Bronchus fibroblast of lung (primary cell): ENCODE results near the gene TAC3. TPM values are rescaled to one million over a fixed set of nuclear protein-coding genes. Genes with fewer than 3 reads are reported as not detected.

ENCODE experiments used
- total RNA-seq: library from RNA; depleted of rRNA; stranded (reverse); fragments of >200 nt; gene quantifications from 2 replicates; pipeline ENCODE4 v1.2.3, GENCODE V29; 2015

TAC3 gene
- 0.34 TPM in 1 of 2 replicates, not detected in the other for total RNA-seq

DNA sequence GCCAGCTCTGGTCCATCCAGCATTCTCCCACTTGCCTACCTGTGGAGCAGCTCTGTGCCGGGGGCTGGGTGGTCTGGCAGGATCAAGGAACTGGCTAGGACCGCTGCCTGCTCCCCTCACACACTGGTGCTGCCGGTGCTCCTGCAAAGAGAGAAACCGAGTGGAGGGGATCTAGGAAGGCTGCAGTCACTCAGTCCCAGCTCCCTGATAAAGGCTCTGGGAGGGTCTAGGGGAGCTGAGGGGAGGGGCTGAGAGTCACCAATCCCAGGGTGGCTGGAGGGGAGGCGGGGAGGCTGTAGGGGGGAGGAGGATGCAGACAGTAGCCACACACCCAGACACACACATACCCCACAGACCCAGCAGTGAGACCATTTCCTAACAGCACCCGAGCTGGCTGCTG lies at the start of gene TAC3:
TSS of gene TAC3 (minus strand) at position 182 of the 400 bp plus-strand sequence. CDS start 732 bp downstream, outside the sequence.

DNA sequence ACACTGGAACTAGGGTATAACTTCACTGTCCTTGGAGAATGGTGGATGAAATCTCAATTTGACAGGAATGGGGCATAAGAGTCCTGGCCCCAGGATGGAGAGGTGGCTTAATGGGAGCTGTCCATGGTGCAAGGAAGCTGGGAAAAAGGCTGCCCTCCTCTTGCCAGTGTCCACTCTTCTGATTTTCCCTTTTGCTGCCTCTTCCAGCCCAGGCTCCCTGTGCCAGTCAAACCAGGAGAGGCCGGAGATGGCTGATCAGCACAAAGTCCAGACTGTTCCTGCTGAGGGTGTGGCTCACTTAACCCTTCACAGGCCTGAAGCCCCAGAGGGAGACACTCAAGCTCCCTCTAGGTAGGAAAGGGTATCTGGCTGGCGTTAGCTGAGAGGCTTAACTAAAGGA lies 33.6 kb upstream of the TAC3 start, which contains the start of gene MYO1A:
TSS of gene MYO1A (minus strand) at position 240 of the 400 bp plus-strand sequence. CDS start 1,806 bp downstream, outside the sequence.

DNA sequence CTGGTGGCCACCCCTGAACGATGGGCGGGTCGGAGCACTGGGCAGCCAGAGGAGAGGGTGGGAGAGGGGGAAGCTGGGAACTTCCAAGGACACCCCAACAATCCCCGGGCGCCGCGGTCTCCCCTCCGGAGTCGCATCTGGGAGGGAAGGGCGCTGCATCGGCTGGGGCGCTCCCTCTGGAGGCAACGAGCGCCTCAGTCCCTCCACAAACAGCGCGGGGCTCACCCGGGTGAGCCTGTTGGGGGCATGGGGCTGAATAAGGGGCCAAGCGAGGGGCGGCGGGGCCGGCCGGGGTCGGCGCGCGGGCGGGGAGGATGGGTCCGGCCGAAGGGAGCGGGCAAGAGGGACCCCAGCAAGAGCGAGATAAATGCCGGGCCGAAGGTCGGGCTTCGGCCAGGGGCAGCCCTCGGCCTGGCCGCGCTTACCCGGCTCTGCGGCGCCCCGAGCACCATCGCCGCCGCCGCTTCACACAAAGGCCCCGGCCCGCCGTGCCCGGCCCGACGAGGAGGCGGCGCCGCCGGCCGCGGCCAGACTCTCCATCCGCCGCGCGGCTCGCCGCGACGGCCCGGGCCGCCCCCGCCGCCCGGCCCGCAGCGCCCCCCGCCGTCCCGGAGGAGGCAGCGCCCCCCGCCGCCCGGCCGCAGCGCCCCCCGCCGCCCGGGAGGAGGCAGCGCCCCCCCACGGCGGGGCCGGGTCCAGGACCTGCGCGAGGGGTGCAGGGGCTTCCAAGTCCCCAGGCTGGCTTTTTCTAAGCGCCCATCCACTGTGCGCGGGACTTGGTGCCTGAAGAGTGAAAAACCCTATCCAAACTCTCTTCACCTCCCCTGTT lies 10.1 kb downstream of the TAC3 start, which contains the start of gene ZBTB39:
TSS of gene ZBTB39 (minus strand) at position 567 of the 829 bp plus-strand sequence. CDS start 1,629 bp downstream, outside the sequence.

Other genes starting within 250 kb of the TAC3 start
- not detected in 2 replicates for gene SDR9C7, start 82.1 kb downstream of the TAC3 start, total RNA-seq
- gene RDH16, start 58.9 kb downstream of the TAC3 start, total RNA-seq = under 0.01 TPM in 1 of 2 replicates, not detected in the other
- gene ZBTB39, start 10.0 kb downstream of the TAC3 start, total RNA-seq = 2.8 and 3.4 TPM in 2 replicates
- gene MYO1A, start 33.6 kb upstream of the TAC3 start, total RNA-seq = not detected in 2 replicates
- gene NEMP1, start 62.3 kb upstream of the TAC3 start, total RNA-seq = 9.5 and 11.4 TPM in 2 replicates
- gene NAB2, start 72.6 kb upstream of the TAC3 start, total RNA-seq = 45.7 and 49.2 TPM in 2 replicates
- 64.7 and 73.6 TPM in 2 replicates for gene STAT6, start 94.8 kb upstream of the TAC3 start, total RNA-seq
- gene LRP1, start 112.0 kb upstream of the TAC3 start, total RNA-seq = 29.8 and 32.9 TPM in 2 replicates
- not detected in 2 replicates for gene LRP1-AS, start 131.1 kb upstream of the TAC3 start, total RNA-seq
- gene NXPH4, start 200.3 kb upstream of the TAC3 start, total RNA-seq = 0.50 and 1.5 TPM in 2 replicates
- gene SHMT2, start 213.2 kb upstream of the TAC3 start, total RNA-seq = 293 and 322 TPM in 2 replicates
- gene STAC3, start 234.7 kb upstream of the TAC3 start, total RNA-seq = 0.50 and 0.59 TPM in 2 replicates